NCI-H460 (cell line): ENCODE measurements around the gene FOXJ2. TPM values are rescaled to one million over a fixed set of nuclear protein-coding genes. Genes with fewer than 3 reads are reported as not detected.

Source experiments
- total RNA-seq: library from RNA; depleted of rRNA; stranded (reverse); fragments of >200 nt; shearing (Covaris generic); gene quantifications from 2 replicates; pipeline ENCODE4 v1.2.3, GENCODE V29; 2014; rRNA removed

FOXJ2 gene
- total RNA-seq, 1 experiment from 2014 or later = 7.3 TPM

Other genes with a start within 250 kb of the FOXJ2 start
- gene NANOG, start 243.3 kb upstream of the FOXJ2 start, total RNA-seq = not detected in 2 replicates
- gene SLC2A14, start 159.8 kb upstream of the FOXJ2 start, total RNA-seq = not detected in 2 replicates
- gene SLC2A3, start 96.5 kb upstream of the FOXJ2 start, total RNA-seq = 299 and 321 TPM in 2 replicates
- gene C3AR1, start 33.6 kb downstream of the FOXJ2 start, total RNA-seq = not detected in 2 replicates
- 27.4 and 31.3 TPM in 2 replicates for gene NECAP1, start 49.6 kb downstream of the FOXJ2 start, total RNA-seq
- gene CLEC4A, start 90.9 kb downstream of the FOXJ2 start, total RNA-seq = not detected in 2 replicates
- not detected in 2 replicates for gene ZNF705A, start 124.3 kb downstream of the FOXJ2 start, total RNA-seq
- gene FAM90A1, start 194.9 kb downstream of the FOXJ2 start, total RNA-seq = not detected in 2 replicates